ENCODE data around the gene CTNND2. TPM values are rescaled to one million over a fixed set of nuclear protein-coding genes. Genes with fewer than 3 reads are reported as not detected.

The CTNND2 gene
- polyA plus RNA-seq, 4 donors: 1.9 to 2.7 (median 2.4) TPM

DNA sequence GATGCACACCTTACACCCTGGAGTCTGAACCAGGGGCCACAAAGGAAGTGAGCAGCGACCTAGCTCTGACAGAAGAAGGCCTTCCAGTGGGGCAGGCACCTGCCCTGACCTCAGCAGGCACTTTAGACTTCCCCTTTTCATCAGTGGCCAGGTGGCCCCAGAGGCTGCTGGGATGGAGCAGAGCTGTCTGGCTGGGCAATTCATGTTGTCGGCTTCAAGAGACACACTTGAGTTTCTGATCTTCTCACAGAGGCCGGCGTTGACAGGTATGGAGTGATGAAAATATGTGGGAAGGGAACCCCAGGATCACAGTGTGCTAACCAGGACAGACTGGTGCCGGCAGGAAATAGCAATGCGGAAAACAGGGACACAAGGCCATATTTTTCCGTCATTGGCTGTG, 375.5 kb downstream of the CTNND2 start:
- DNase-seq (ENCODE audit: low read depth in 4 of 4, low spot score in 2 of 4): no peak

DNA sequence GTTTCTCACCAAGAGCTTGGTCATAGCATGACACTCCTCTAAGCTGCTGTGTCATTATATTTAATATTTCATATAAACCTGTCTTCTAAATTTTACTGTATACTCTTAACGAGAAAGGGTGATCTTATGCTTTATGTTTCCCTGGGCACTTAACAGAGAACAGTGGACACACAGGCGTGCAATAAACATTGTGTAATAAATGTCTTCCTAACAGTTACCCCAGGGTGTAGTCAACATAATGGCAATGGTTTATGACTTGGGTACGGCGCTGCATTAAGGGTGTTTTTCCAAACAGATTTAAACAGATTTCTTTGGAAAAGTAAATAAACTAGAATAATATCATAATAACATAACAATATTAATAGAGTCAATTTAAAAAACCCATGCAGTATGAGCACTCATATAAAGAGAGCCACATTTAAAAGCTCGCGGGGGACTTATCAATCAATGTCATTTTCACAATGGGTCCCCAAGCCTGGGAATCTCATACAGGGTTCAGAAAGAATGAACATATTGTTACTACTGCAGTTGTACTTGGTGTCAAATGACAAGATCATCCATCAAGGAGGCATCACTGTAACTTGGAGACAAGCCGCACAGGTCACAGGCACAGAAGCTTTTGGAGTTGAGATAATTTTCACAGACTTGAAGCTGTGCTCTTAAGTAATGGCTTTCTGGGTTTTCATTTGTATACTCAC, 376.4 kb downstream of the CTNND2 start:
- no peak for DNase-seq (ENCODE audit: low read depth in 4 of 4, low spot score in 2 of 4)

DNA sequence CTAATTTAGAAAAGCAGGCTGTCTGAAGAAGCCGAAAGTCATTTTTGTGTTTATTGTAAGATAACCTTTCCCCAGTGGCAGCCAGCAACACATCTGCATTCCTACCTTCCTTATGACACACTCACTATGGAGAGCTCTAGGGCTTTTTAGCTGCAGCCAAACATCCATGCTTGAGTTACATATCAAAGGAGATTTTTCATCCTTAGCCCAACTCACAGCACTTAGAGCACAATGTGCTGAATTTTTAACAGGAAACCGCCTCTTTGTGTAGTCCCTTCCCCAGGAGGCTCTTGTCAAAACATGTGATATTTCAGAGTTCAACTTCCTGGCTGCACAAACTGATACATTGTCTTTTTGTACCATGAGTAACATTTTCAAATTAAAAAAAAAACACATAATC, 379.2 kb downstream of the CTNND2 start:
- no peak for DNase-seq (ENCODE audit: low read depth in 4 of 4, low spot score in 2 of 4)

DNA sequence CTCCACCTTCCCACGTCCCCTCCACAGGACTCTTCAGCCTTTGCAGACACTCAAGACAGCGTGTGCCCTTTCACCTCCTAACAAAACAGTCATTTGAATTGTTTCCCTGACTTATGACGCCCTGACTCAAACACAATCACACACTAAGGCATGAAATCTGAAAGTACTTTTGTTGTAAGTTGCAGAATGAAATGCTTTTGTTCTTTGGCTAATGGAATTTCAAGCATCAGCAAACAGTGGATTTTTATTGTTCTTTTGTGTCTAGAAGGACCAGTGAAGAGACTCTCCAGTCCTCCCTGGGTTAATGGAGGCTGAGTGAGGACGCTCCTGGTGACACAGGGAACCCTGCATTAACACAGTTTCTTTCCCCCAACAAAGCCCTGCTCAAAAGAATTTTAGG, 380.1 kb downstream of the CTNND2 start:
- no peak for DNase-seq (ENCODE audit: low read depth in 4 of 4, low spot score in 2 of 4)

DNA sequence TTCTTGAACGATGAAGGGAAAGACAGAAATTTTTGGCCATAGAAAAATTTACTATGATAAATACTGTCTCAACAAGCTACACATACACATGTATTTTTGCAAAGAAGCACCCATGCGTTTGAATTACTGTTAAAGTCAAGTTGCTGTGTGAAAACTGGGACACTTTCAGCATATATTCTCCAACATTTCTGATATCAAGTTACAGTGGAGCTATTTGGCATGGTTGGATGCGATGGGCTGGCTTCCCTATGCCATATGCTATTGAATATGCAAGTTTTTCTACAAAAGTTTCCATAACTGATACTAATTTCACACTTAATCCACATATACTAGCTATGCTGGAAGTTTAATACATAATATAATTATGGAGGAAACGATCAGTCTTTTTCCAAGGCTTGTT, 381.4 kb downstream of the CTNND2 start:
- no peak for DNase-seq (ENCODE audit: low read depth in 4 of 4, low spot score in 2 of 4)

DNA sequence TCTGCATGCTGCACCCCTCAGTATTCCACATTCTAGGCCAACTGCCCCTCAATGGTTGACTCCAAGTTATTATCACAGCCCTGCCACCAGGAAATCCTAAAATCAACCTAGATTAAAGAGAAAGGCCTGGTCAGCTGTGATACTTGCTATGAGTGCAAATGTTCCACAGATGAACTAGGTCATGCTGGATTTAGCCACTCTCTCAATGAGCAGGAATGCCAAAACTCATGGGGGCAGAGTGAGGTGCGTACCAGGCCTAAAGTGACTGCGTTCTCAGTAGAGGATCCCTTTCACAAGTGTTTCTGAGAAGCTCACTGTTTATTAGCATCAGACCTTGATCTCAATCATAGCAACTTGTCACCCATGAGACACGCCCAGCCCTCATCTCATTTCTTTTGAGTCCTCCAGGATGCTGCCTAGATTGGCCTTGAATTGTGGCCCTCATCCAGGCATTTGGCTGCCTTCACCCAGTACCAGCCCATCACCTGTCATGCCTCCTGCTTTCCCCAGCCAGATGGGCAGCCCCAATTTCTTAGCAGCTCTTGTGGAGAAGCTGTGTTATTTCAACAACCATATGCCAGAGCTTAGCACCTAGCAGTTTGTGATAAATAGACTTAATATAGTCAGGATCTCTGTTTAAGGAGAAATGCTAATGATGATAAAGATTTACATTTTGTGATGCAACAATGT, 383.9 kb downstream of the CTNND2 start:
- no peak for DNase-seq (ENCODE audit: low read depth in 4 of 4, low spot score in 2 of 4)

DNA sequence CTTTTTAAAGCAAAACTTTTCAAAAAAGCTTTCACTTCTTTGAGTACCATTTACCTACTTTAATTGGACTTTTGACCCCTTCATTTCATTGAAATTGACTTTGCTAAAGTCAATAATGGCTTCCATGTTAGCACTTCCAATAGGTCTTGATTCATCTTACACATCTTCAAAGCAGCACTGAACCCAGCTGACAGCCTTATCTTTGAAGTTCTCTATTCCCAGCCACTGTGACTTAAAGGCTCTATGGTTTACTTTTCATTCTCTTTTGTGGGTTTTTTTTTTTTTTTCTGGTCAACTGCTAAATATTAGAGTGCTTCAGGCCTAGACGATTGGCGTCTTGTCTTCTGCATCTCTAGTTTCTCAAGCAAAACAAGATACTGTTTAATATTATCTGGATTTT, 385.0 kb downstream of the CTNND2 start:
- DNase-seq (ENCODE audit: low read depth in 4 of 4, low spot score in 2 of 4): no peak

DNA sequence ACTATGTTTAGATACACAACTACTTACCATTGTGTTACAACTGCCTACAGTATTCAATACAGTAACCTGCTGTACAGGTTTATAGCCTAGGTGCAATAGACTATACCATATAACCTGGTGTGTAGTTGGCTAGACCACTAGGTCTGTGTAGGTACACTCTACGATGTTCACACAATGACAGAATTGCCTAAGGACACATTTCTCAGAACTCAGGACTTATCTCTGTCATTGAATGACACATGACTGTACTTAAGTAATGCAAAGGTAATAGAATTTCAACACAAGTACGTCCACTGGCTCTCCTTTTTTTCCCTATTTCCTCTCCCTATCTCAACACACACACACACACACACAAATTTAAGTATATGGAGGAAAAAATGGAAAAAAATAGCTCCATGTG, 385.6 kb downstream of the CTNND2 start:
- DNase-seq (ENCODE audit: low read depth in 4 of 4, low spot score in 2 of 4): no peak

DNA sequence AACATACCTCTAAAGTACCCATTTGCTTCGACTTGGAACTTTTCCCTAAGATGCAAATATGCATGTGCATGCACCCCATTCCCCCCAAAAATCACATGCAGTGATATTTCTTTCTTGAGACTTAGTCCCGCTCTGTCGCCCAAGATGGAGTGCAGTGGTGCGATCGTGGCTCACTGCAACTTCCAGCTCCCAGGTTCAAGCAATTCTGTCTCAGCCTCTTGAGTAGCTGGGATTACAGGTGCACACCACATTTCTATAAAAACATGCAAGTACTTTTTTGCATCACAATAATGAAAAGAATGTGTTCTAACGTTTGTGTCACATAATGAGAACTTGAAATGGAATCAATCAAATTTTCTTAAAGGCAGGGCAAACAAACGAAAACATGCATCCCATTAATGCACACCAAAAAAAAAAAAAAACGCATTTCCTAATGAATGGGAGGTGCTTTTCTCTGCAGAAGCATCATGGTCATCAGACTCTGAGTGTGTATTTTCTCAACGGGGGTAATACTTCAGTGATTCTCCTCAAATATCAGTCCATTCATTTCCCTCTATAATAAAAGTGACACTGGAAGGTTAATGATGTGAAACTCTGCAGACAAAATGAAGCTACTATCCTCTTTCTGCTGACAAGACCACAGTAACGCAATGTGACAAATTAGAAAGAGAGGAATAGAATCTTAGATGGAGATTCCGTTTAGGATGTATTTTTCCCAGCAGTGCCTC, 389.4 kb downstream of the CTNND2 start:
- DNase-seq (ENCODE audit: low read depth in 4 of 4, low spot score in 2 of 4): peak in 3 of 4 donors; percentile 26 to 41 (median 28)

DNA sequence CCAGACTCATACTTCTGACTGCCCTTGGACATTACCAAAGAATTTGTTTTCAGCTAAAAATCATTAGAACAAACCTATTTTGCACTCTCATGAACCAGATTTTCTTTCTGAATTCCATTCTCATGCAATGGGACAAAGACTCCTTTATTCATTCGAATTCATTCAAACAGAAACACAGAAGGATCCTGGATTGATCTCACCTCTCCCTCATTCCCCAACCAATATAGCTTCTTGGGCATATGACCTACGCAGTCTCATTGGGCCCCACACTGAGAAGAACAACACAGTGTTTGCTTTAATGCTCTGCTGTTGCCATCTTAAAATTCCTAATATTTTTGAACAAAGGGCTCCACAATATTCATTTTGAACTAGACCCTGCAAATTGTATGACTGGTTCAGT, 392.4 kb downstream of the CTNND2 start:
- DNase-seq (ENCODE audit: low read depth in 4 of 4, low spot score in 2 of 4): no peak

DNA sequence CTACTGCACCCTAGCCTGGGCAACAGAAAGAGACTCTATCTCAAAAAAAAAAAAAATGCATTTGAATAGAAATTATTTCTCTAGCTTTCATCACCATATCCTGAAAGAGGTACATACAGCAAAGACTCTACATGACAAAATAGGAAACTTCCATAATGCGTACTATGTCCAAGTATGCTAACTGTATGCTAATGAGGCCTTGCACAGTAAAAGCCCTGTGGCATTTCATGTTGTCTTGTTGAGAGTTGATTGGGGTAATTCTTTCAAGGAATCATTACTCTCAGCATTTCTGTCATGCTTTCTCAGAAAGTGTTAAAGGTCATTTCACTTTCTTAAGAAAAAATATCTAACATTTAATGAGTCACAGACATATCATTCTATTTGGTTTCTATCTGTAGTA, 393.4 kb downstream of the CTNND2 start:
- DNase-seq (ENCODE audit: low read depth in 4 of 4, low spot score in 2 of 4): no peak

DNA sequence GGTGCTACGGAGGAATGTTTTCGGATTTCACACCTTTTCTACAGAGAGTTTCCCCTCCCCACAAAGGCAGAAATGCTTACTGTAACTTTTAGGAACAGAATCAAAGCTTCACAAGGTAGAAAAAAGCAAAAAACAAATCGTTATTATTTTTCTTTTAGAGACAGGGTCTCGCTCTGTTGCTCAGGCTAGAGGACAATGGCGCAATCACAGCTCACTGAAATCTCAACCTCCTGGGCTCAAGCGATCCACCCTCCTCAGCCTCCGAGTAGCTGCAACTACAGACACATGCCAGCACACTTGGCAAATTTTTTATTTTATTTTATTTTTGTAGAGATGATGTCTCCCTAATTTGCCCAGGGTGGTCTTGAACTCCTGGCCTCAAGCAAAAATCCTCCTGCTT, 394.5 kb downstream of the CTNND2 start:
- DNase-seq (ENCODE audit: low read depth in 4 of 4, low spot score in 2 of 4): no peak

DNA sequence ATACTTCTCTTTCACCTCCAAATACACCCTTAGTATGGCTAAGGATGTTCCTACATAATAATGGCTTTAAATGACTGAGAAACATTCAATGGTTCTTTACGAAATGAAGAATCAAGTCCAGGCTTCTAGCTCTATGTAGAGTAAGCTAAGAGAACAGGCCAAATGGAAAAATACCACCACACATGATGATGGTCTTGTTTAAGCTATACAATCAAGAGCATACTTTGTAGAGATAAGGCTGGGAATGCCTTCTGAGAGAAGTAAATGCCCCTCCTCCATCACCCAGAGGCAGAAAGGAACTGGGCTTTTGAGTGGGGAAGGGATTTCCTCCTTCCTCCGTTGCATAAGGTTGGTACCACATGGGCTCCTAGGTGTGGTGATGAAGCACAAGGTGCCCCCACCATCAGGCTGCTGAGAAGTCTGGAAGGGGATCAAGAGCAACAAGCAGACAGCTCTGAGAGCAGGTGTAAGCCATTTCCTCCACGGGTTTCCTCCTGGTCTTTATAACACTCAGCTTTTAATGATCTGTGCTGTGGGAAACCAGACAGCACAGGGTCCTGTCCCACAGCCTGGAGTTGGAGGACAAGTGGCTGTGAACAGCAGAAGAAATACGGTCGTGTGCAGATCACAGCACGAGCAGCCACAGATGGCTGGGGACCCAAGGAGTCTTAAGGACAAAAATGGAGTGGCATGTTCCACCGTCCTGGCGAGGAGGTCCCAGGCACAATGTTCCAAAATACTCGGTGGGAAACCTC, 396.9 kb downstream of the CTNND2 start:
- DNase-seq (ENCODE audit: low read depth in 4 of 4, low spot score in 2 of 4): no peak

DNA sequence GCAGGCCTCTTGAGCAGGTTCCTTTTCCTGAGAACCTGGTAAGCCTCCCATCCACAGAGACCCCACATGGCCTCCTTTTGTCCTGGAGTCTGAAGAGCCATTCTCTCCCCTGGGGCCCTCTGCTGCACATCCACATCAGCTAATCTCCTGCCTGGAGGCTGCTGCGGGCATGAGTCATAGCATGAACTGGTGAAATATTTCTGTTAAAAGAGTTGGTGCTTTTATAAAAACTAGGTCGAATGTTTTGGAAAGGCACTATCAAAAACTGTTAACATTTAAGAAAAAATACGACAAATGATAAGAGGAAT, 399.4 kb downstream of the CTNND2 start:
- no peak for DNase-seq (ENCODE audit: low read depth in 4 of 4, low spot score in 2 of 4)

DNA sequence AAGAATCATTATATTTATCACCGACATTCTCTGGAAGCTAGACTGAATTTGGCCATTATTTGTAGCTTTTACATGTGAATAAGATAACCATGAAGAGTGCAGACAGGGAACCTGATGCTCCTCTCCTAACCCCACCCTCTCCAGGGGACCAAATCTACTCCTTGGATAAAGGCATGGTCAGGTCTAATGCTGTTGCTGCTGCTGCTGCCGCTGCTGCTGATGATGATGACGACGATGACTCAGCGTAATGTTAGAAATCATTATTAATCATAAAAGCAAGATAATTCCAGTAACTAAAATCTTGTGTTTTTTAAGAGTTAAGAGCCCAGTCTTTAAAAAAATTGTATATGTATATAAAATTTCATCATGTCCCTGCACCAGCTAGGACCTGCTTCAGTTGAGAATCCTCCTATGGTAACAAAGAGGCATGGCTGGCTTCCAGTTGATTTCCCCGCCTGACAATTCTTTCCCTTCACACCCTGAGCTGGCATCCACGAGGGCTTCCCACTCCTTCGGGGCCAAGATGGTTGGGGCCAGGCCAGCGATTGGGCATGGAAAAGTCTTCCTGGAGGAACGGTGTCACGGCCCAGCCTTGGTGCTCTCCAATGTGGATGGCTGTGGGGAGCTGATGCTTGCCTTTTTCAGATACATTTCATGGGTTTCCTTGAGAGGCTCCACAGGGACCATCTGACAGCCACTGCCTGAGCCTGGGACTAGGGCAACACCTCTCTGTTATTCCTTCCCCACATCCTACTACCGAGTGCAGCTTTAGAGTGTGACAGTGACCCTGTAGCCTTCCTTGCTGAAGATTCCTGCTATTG, 400.0 kb downstream of the CTNND2 start:
- DNase-seq (ENCODE audit: low read depth in 4 of 4, low spot score in 2 of 4): no peak

DNA sequence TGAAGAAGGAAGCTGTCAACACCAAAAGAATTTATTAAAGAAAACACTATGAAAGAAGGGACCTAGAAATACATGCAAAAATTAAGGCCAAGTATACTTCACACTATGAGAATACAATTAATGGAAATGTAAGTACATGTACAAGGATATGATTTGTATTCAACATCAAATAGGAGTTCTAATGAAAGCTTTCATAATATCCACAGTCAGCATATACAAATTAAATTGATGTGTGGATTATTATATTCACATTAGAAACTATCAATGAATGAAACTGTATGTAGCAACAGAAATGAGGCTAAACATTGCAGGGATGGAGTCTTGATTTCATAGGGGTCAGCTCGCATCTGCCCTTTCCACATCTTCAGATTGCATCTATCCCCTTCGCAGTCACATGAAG, 401.5 kb downstream of the CTNND2 start:
- DNase-seq (ENCODE audit: low read depth in 4 of 4, low spot score in 2 of 4): no peak

DNA sequence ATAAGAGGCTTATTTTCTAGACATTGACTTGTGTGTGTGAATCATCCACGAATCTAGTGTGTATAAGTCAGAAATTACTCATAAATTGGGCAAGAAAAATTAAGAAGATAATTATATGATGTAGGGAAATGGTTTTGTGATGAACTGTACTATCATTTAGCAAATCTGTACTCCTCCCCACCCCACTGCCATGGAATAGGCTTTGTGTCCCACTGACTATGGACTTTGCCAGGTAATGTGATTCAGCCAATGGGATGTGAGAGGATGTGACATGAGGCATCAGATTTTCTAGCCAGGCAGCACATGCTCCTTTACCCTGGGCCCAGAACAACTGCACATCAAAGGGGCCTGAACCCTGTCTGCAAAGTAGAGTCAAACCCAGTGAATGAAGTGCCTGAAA, 406.6 kb downstream of the CTNND2 start:
- DNase-seq (ENCODE audit: low read depth in 4 of 4, low spot score in 2 of 4): no peak

DNA sequence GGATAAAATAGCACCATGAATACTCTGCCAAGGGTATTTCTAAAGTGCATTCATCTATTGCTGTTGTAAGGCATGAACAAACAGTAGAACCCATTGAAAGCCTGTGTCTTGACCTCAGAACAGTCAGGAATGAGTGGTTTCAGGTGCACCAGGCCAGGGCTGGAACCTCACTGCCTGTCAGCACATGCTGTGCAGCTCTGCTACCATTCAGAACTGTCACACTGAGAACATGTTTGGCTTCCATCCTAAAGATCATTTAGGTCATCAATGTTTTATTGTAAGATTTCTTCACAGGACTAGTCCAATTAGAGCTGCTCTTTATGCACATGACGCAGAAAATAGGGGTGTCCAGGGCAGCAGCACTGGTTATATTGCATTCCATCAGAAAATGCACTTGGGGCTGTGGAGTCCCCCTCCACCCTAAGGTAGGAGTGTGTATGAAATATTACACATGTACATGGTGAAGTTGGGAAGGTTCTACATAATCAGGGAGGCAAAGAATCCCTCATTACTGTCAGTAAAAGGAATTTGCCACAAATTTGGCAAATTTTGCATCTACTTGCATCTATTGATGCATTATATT, 408.0 kb downstream of the CTNND2 start:
- DNase-seq (ENCODE audit: low read depth in 4 of 4, low spot score in 2 of 4): no peak

DNA sequence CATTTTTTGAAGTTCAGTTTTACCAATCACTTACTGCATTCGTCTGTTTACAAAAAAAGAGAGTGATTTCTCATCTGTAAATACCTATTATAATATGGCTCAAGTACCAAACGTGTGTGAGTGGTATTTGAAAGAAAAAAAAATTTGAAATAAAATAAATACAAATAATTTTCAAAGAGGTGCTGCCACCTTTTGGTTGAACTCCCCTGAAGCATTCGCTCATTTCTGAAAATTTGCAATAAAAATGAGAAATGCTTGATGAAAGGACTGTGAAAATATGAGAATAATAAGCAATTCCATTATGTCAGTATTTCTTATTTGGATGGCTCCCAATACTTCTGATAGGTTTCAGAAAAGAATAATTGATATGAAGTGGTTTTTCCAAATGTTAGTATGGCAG, 409.9 kb downstream of the CTNND2 start:
- no peak for DNase-seq (ENCODE audit: low read depth in 4 of 4, low spot score in 2 of 4)

DNA sequence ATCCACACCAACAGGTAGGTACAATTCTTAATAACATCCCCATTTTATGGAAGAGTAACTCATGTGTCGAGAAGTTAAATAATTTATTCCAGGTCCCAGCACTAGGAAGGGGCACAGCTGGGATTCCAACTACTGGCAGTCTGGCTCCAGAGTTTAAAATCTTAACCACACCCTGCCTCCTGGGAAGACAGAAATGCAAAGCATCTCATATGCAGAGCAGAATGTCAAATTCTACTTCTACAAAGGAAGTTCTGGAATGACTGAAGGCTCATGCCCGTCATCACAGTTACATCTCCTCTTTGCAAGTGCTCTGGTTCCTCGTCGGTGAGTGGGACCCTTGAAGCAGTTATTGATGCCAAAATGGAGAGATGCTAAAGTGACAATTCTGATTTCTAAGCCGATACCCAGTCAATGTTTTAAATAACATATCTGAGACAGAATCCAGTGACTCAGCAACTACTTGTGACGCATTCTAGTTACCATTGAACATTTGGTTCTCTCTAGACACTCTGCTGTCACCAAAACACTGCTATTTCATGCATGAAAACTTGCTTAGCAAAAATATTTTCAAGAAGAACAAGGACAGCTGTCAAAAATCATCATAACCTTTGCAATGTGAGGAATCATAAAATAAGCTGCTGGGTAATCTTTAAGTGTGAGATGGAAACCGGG, 412.7 kb downstream of the CTNND2 start:
- DNase-seq (ENCODE audit: low read depth in 4 of 4, low spot score in 2 of 4): no peak
